Measurements from ENCODE around the gene PRKN.

Gene PRKN

GRCh38 chr6:161954699-161955276, 772.8 kb downstream of the PRKN start:
- no peak for TF ChIP-seq ZNF707 (tag by site-specific recombination; IDR thresholded peaks at IDR 0.05)
- no peak for TF ChIP-seq ZNF449 (tag by site-specific recombination; IDR thresholded peaks at IDR 0.05)
- no peak for TF ChIP-seq ZNF623 (tag by site-specific recombination; IDR thresholded peaks at IDR 0.05)
- TF ChIP-seq ZNF2 (tag by site-specific recombination; IDR thresholded peaks at IDR 0.05): no peak
- no peak for TF ChIP-seq ZNF660 (tag by site-specific recombination; IDR thresholded peaks at IDR 0.05)
- no peak for TF ChIP-seq ZBTB11 (tag by site-specific recombination; conservative IDR thresholded peaks at IDR 0.05; ENCODE audit: low read depth)
- TF ChIP-seq ZNF274 (IDR thresholded peaks at IDR 0.05; ENCODE audit: low read length): no peak
- no peak for TF ChIP-seq ZNF274 (tag by site-specific recombination; IDR thresholded peaks at IDR 0.05; ENCODE audit: borderline replicate concordance)
- no peak for TF ChIP-seq ZNF169 (tag by site-specific recombination; IDR thresholded peaks at IDR 0.05)
- TF ChIP-seq ZNF248 (tag by site-specific recombination; IDR thresholded peaks at IDR 0.05): no peak
- TF ChIP-seq SP2 (tag by site-specific recombination; IDR thresholded peaks at IDR 0.05): no peak
- no peak for TF ChIP-seq ZNF544 (tag by site-specific recombination; IDR thresholded peaks at IDR 0.05)
- no peak for TF ChIP-seq ZNF19 (tag by site-specific recombination; IDR thresholded peaks at IDR 0.05; ENCODE audit: low read depth)
- TF ChIP-seq BCL11B (tag by site-specific recombination; IDR thresholded peaks at IDR 0.05; ENCODE audit: low read depth): no peak
- TF ChIP-seq GLI2 (tag by site-specific recombination; IDR thresholded peaks at IDR 0.05; ENCODE audit: borderline replicate concordance, low read depth): no peak
- no peak for TF ChIP-seq ZNF561 (tag by site-specific recombination; IDR thresholded peaks at IDR 0.05; ENCODE audit: borderline replicate concordance)
- TF ChIP-seq HOXA7 (CRISPR knock-in tag; IDR thresholded peaks at IDR 0.05; ENCODE audit: borderline replicate concordance): no peak
- no peak for TF ChIP-seq ZNF571 (tag by site-specific recombination; IDR thresholded peaks at IDR 0.05)
- TF ChIP-seq MZF1 (tag by site-specific recombination; IDR thresholded peaks at IDR 0.05; ENCODE audit: borderline replicate concordance): no peak
- no peak for TF ChIP-seq ZBTB6 (tag by site-specific recombination; IDR thresholded peaks at IDR 0.05)
- TF ChIP-seq ZXDB (tag by site-specific recombination; IDR thresholded peaks at IDR 0.05): no peak
- H3K27ac ChIP-seq (ENCODE audit: extremely low read depth, low read depth, low read length): no peak overlapping the region
- CTCF ChIA-PET: no interaction called here
- no peaks in the 10 kb centered on the region for H3K9me3 ChIP-seq (ENCODE audit: control insufficient read depth, insufficient read depth, low read depth, low read length)
- H3K36me3 ChIP-seq (ENCODE audit: control insufficient read depth in 2 of 2, insufficient read depth in 1 of 2, low read length in 2 of 2): no peaks in the 10 kb centered on the region
- H3K4me1 ChIP-seq (ENCODE audit: control insufficient read depth, insufficient read depth, low read length): no peaks in the 10 kb centered on the region
- no peak overlapping the region for H3K4me3 ChIP-seq (ENCODE audit: low read depth, low read length)
- POLR2A ChIA-PET: no interaction called here

GRCh38 chr6:161954077-161954476, 773.5 kb downstream of the PRKN start:
- Histone ChIP-seq H3K36me3 (ENCODE audit: control insufficient read depth in 2 of 2, insufficient read depth in 1 of 2, low read length in 2 of 2) (no peaks in the 10 kb centered on the region), H3K9me3 (ENCODE audit: control insufficient read depth, insufficient read depth, low read depth, low read length) (no peaks in the 10 kb centered on the region), H3K27ac (ENCODE audit: extremely low read depth, low read depth, low read length) (no peak overlapping the region), H3K4me3 (ENCODE audit: low read depth, low read length) (no peak overlapping the region), H3K4me1 (ENCODE audit: control insufficient read depth, insufficient read depth, low read length) (no peaks in the 10 kb centered on the region)
- POLR2A ChIA-PET: no interaction called here
- CTCF ChIA-PET: no interaction called here
- TF ChIP-seq IKZF3 (tag by site-specific recombination; IDR thresholded peaks at IDR 0.05) (no peak), ZSCAN23 (tag by site-specific recombination; IDR thresholded peaks at IDR 0.05) (no peak), ZNF169 (tag by site-specific recombination; IDR thresholded peaks at IDR 0.05) (no peak), ZBTB7A (tag by site-specific recombination; IDR thresholded peaks at IDR 0.05; ENCODE audit: low read depth) (no peak), ZNF518A (tag by site-specific recombination; conservative IDR thresholded peaks at IDR 0.05; ENCODE audit: low read depth) (no peak)
